ENCODE data around the gene HLCS. TPM values are rescaled to one million over a fixed set of nuclear protein-coding genes. Genes with fewer than 3 reads are reported as not detected.
"Not testable (repeated sequence)": the region's sequence is repeated elsewhere in the genome, so short reads cannot be mapped to it uniquely, and the experiment has no call there.

The HLCS gene
- total and polyA plus RNA-seq, 2 donors (not counting 1 experiment from before 2014, with no cell fraction given): 23.1 to 40.0 TPM

DNA sequence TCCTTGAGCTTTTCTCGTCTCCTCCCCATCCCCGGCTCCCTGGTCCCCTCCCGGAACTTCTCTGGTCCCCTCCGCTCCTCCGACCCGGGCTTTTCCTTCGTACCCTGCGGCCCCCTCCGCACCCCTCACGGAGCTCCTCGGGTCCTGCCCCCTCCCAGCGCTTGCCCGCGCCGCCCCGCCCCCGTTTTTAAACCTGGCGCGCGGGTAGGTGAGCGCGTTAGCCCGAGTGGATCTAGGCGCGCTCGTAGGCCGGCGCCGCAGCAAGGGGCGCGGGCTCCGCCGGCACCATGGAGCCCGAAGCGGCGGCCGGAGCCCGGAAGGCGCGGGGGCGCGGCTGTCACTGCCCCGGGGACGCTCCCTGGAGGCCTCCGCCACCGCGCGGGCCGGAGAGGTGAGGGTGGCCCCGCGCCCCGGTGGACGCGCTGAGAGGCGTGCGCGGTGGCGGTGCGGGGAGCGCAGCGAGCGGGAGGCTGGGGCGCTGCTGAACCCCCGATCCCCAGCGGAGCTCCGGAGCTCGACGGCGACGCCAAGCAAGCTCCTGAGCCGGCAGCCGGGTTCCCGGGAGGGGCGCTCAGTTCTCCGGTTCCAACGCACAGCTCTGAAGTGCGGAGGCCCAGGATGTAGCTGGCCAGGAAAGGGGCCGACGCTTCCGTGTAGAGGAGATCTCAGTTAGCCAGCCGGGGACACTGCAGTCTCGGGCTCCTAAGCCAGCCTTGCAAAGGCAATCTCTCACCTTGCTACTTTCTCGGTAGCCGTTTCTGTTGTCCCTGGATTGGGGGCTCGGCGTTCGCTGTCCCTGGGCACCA, 40.2 kb upstream of the HLCS start, which contains the start of gene RIPPLY3:
TSS of gene RIPPLY3 (plus strand) at position 217 of the 806 bp plus-strand sequence. CDS start at position 288, 71 bp downstream.
- Histone ChIP-seq H3K9ac (ENCODE audit: insufficient read depth, low read length) (no peak within 1 kb of the TSS), H3K36me3 (ENCODE audit: control insufficient read depth, insufficient read depth, low read length) (no peaks in the 10 kb centered on the region), H3K4me3 (replicated peaks in 1 of 4; ENCODE audit: control extremely low read depth in 1 of 4, insufficient read depth in 1 of 4, low read depth in 3 of 4, low read length in 4 of 4) (peak within 1 kb of the TSS in 3 of 4 experiments; percentile 24 to 32 (median 29)), H2AFZ (ENCODE audit: low read length) (peak within 1 kb of the TSS; percentile 51), H4K20me1 (ENCODE audit: control insufficient read depth, extremely low read depth, insufficient read depth, low read length) (no peaks in the 10 kb centered on the region), H3K4me2 (ENCODE audit: extremely low read depth, insufficient read depth, low read length) (peak within 1 kb of the TSS; percentile 66), H3K4me1 (ENCODE audit: control insufficient read depth, extremely low read depth, insufficient read depth, low read length) (no peaks in the 10 kb centered on the region), H3K79me2 (ENCODE audit: control insufficient read depth, insufficient read depth, low read length) (no peaks in the 10 kb centered on the region), H3K27ac (ENCODE audit: insufficient read depth, low read length) (no peak within 1 kb of the TSS), H3K9me3 (ENCODE audit: control insufficient read depth, insufficient read depth, low read depth, low read length) (no peaks in the 10 kb centered on the region), H3K27me3 (ENCODE audit: control insufficient read depth, insufficient read depth, low read length) (peaks cover 16% of the 10 kb centered on the region)
- TF ChIP-seq EZH2 (IDR thresholded peaks at IDR 0.05; ENCODE audit: low read length, missing control alignments): no peak
- TF ChIP-seq, protein P1, sequence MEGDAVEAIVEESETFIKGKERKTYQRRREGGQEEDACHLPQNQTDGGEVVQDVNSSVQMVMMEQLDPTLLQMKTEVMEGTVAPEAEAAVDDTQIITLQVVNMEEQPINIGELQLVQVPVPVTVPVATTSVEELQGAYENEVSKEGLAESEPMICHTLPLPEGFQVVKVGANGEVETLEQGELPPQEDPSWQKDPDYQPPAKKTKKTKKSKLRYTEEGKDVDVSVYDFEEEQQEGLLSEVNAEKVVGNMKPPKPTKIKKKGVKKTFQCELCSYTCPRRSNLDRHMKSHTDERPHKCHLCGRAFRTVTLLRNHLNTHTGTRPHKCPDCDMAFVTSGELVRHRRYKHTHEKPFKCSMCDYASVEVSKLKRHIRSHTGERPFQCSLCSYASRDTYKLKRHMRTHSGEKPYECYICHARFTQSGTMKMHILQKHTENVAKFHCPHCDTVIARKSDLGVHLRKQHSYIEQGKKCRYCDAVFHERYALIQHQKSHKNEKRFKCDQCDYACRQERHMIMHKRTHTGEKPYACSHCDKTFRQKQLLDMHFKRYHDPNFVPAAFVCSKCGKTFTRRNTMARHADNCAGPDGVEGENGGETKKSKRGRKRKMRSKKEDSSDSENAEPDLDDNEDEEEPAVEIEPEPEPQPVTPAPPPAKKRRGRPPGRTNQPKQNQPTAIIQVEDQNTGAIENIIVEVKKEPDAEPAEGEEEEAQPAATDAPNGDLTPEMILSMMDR (conservative IDR thresholded peaks at IDR 0.05 in 1 of 2, IDR thresholded peaks at IDR 0.05 in 1 of 2; ENCODE audit: low read depth in 1 of 2, low read length in 2 of 2): no peak
- peak in 1 of 2 donors; percentile 28 for DNase-seq (ENCODE audit: low read depth in 2 of 2)

DNA sequence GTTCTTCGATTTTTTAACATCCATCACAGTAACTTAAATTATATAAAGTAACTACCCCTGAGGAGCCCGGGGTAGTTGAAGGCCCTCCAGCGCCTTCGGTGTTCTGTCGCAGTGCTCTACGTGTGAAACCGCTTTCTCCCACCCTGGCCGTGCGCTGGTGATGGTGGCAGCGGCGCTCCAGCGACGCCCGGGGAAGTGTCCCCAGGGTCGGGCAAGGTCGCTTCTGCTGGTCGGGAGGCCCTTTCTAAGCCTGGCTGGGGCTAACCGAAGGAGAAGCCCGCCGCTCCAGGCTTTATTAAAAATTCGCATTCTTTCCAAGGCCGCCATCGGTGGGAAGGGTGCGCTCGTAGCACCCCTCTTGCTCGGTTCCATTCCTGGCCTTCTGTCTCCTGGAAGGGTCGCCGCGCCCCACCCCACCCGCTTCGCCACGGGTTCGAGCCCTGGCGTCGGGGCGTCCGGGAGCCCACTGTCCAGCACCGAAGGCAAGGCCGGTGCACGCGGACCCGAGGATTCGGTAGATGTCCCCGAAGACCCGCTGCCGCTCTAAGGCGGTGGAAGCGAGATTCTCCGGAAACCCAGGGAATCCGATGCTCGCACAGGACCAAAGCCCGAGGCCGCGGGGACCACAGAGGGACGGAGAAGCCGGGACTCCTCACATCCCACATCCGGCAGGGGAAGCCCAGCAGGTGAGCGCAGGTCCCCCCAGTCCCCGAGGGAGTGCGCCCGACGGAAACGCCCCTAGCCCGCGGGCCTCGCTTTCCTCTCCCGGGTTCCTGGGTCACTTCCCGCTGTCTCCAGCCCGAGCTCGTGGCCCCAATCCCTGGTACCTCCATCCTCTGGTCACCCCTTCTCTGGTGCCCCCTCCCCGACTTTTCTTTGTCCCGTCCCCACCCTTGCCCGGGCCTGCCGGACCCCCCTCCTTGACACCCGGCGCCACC, 39.3 kb upstream of the HLCS start:
- H3K27ac ChIP-seq (ENCODE audit: insufficient read depth, low read length): no peak overlapping the region
- no peak overlapping the region for H3K9ac ChIP-seq (ENCODE audit: insufficient read depth, low read length)
- H3K27me3 ChIP-seq (ENCODE audit: control insufficient read depth, insufficient read depth, low read length): peaks cover 16% of the 10 kb centered on the region
- peak overlapping the region; percentile 4 for H3K4me2 ChIP-seq (ENCODE audit: extremely low read depth, insufficient read depth, low read length)
- H3K4me1 ChIP-seq (ENCODE audit: control insufficient read depth, extremely low read depth, insufficient read depth, low read length): no peaks in the 10 kb centered on the region
- TF ChIP-seq, protein P1 (conservative IDR thresholded peaks at IDR 0.05 in 1 of 2, IDR thresholded peaks at IDR 0.05 in 1 of 2; ENCODE audit: low read depth in 1 of 2, low read length in 2 of 2): no peak
- TF ChIP-seq EZH2 (IDR thresholded peaks at IDR 0.05; ENCODE audit: low read length, missing control alignments): no peak
- H3K4me3 ChIP-seq (replicated peaks in 1 of 4; ENCODE audit: control extremely low read depth in 1 of 4, insufficient read depth in 1 of 4, low read depth in 3 of 4, low read length in 4 of 4): peak overlapping the region in 2 of 4 experiments; percentile 29 to 32
- no peaks in the 10 kb centered on the region for H3K9me3 ChIP-seq (ENCODE audit: control insufficient read depth, insufficient read depth, low read depth, low read length)
- no peak overlapping the region for H2AFZ ChIP-seq (ENCODE audit: low read length)
- H4K20me1 ChIP-seq (ENCODE audit: control insufficient read depth, extremely low read depth, insufficient read depth, low read length): no peaks in the 10 kb centered on the region
- H3K36me3 ChIP-seq (ENCODE audit: control insufficient read depth, insufficient read depth, low read length): no peaks in the 10 kb centered on the region
- no peaks in the 10 kb centered on the region for H3K79me2 ChIP-seq (ENCODE audit: control insufficient read depth, insufficient read depth, low read length)
- no peak for DNase-seq (ENCODE audit: low read depth in 2 of 2)

DNA sequence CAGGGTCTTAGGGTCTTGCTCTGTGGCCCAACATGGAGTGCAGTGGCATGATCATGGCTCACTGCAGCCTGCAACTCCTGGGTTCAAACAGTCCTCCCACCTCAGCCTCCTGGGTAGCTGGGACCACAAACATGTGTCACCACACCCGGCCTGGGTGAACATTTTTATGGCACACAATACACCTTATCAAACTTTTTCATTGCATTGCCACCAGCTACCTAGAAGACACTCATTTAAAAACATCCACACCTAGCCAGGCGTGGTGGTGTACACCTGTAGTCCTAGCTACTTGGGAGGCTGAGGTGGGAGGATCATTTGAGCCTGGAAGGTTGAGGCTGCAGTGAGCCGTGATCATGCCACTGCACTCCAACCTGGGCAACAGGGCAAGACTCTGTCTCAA, 37.4 kb upstream of the HLCS start:
- H3K9me3 ChIP-seq (ENCODE audit: control insufficient read depth, insufficient read depth, low read depth, low read length); H4K20me1 ChIP-seq (ENCODE audit: control insufficient read depth, extremely low read depth, insufficient read depth, low read length); H3K4me2 ChIP-seq (ENCODE audit: extremely low read depth, insufficient read depth, low read length); H3K4me1 ChIP-seq (ENCODE audit: control insufficient read depth, extremely low read depth, insufficient read depth, low read length); DNase-seq (ENCODE audit: low read depth in 2 of 2); H3K4me3 ChIP-seq (replicated peaks in 1 of 4; ENCODE audit: control extremely low read depth in 1 of 4, insufficient read depth in 1 of 4, low read depth in 3 of 4, low read length in 4 of 4); H3K36me3 ChIP-seq (ENCODE audit: control insufficient read depth, insufficient read depth, low read length); H3K9ac ChIP-seq (ENCODE audit: insufficient read depth, low read length); H3K79me2 ChIP-seq (ENCODE audit: control insufficient read depth, insufficient read depth, low read length); H2AFZ ChIP-seq (ENCODE audit: low read length); H3K27ac ChIP-seq (ENCODE audit: insufficient read depth, low read length): not testable (repeated sequence)
- H3K27me3 ChIP-seq (ENCODE audit: control insufficient read depth, insufficient read depth, low read length): peaks cover 16% of the 10 kb centered on the region

DNA sequence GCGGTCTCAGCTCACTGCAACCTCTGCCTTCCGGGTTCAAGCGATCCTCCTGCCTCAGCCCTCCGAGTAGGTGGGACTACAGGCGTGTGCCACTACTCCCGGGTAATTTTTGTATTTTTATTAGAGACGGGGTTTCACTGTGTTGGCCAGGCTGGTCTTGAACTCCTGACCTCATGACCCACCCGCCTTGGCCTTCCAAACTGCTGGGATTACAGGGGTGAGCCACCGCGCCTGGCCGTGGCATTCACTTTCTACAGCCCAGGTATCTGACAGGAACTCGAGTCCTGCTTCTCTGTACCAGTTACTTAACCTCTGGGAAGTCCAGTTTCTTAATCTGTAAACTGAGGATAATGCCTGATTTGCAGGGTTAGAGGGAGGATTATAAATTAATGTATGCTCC, 36.4 kb upstream of the HLCS start:
- not testable (repeated sequence) for H3K27ac ChIP-seq (ENCODE audit: insufficient read depth, low read length); H3K9me3 ChIP-seq (ENCODE audit: control insufficient read depth, insufficient read depth, low read depth, low read length); H4K20me1 ChIP-seq (ENCODE audit: control insufficient read depth, extremely low read depth, insufficient read depth, low read length); H2AFZ ChIP-seq (ENCODE audit: low read length); H3K36me3 ChIP-seq (ENCODE audit: control insufficient read depth, insufficient read depth, low read length); DNase-seq (ENCODE audit: low read depth in 2 of 2); H3K4me2 ChIP-seq (ENCODE audit: extremely low read depth, insufficient read depth, low read length); H3K4me1 ChIP-seq (ENCODE audit: control insufficient read depth, extremely low read depth, insufficient read depth, low read length); H3K9ac ChIP-seq (ENCODE audit: insufficient read depth, low read length); H3K79me2 ChIP-seq (ENCODE audit: control insufficient read depth, insufficient read depth, low read length); H3K4me3 ChIP-seq (replicated peaks in 1 of 4; ENCODE audit: control extremely low read depth in 1 of 4, insufficient read depth in 1 of 4, low read depth in 3 of 4, low read length in 4 of 4)
- peaks cover 16% of the 10 kb centered on the region for H3K27me3 ChIP-seq (ENCODE audit: control insufficient read depth, insufficient read depth, low read length)
